ENCODE data around the gene UBQLN4. TPM values are rescaled to one million over a fixed set of nuclear protein-coding genes. Genes with fewer than 3 reads are reported as not detected.

UBQLN4 gene
- total and polyA plus RNA-seq, 2 donors (not counting 3 experiments of a cell fraction or from before 2014, with no cell fraction given), result 50.5 to 50.8 TPM

DNA sequence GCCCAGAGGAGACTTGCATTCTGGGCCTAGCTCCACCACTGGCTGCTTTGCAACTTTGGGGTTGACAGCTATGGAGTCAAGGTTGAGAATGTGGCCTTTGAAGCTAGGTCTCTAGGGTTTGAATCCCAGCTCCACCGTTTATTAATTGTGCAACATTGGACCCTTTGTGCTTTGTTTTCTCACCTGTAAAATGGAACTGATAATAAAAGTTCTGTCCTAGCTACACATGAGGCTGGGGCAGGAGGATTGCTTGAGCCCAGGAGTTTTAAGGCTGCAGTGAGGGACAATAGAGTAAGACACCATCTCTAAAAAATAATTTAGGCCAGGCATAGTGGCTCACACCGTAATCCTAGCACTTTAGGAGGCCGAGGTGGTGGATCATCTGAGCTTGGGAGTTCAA is 45.7 kb upstream of the UBQLN4 start:
- FAIRE-seq (no peak), DNase-seq (ENCODE audit: low read depth, low spot score) (no peak)
- no peak overlapping the region for H3K4me2 ChIP-seq (ENCODE audit: insufficient read depth, low read length)
- TF ChIP-seq GATA2 (IDR thresholded peaks at IDR 0.05; ENCODE audit: insufficient read depth, insufficient read length, low read depth, low read length) (no peak), MYC (IDR thresholded peaks at IDR 0.05; ENCODE audit: low read depth, low read length) (no peak), POLR2A (IDR thresholded peaks at IDR 0.05; ENCODE audit: low read depth, low read length) (no peak), FOS (IDR thresholded peaks at IDR 0.05; ENCODE audit: borderline replicate concordance, insufficient read depth, low read length) (no peak), POLR2AphosphoS5 (IDR thresholded peaks at IDR 0.05; ENCODE audit: insufficient read depth, low read depth, low read length) (no peak), JUN (IDR thresholded peaks at IDR 0.05; ENCODE audit: borderline replicate concordance, insufficient read depth, insufficient read length, low read depth) (no peak), EZH2 (IDR thresholded peaks at IDR 0.05; ENCODE audit: borderline replicate concordance, low read depth, low read length, severe bottlenecking) (no peak)
- TF ChIP-seq, protein P1, sequence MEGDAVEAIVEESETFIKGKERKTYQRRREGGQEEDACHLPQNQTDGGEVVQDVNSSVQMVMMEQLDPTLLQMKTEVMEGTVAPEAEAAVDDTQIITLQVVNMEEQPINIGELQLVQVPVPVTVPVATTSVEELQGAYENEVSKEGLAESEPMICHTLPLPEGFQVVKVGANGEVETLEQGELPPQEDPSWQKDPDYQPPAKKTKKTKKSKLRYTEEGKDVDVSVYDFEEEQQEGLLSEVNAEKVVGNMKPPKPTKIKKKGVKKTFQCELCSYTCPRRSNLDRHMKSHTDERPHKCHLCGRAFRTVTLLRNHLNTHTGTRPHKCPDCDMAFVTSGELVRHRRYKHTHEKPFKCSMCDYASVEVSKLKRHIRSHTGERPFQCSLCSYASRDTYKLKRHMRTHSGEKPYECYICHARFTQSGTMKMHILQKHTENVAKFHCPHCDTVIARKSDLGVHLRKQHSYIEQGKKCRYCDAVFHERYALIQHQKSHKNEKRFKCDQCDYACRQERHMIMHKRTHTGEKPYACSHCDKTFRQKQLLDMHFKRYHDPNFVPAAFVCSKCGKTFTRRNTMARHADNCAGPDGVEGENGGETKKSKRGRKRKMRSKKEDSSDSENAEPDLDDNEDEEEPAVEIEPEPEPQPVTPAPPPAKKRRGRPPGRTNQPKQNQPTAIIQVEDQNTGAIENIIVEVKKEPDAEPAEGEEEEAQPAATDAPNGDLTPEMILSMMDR (IDR thresholded peaks at IDR 0.05; ENCODE audit: extremely low read depth in 1 of 2, insufficient read depth in 1 of 2, low read depth in 1 of 2, low read length in 2 of 2), result no peak
- TF ChIP-seq, protein P2, sequence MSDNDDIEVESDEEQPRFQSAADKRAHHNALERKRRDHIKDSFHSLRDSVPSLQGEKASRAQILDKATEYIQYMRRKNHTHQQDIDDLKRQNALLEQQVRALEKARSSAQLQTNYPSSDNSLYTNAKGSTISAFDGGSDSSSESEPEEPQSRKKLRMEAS (IDR thresholded peaks at IDR 0.05; ENCODE audit: insufficient read depth, insufficient read length), result no peak
- H3K9ac ChIP-seq (replicated peaks; ENCODE audit: extremely low read depth, insufficient read depth, low read length), result no peak overlapping the region
- no peak overlapping the region for H2AFZ ChIP-seq (ENCODE audit: low read depth, low read length)
- H3K27ac ChIP-seq (ENCODE audit: insufficient read depth, low read depth, low read length), result no peak overlapping the region
- H3K27me3 ChIP-seq (ENCODE audit: control insufficient read depth in 2 of 2, insufficient read depth in 2 of 2, low read length in 2 of 2), result no peaks in the 10 kb centered on the region
- no TSS peak for BruUV-seq (replicated peaks)
- intact Hi-C loops (cut with micrococcal nuclease), result no loop called here
- POLR2A ChIA-PET, result interaction anchor here (0.6 to 3.4 kb wide), 3 partner anchors 16 to 234 kb away, joined by 5 to 14 read pairs (median 6); partner anchors contain the start of gene LMNA
- no peaks in the 10 kb centered on the region for H3K9me3 ChIP-seq (replicated peaks; ENCODE audit: control insufficient read depth, insufficient read depth, low read length)
- dilution Hi-C loops (cut with MboI; ENCODE audit: extremely low pct_ligation_motif_present, low sequenced_read_pairs), result no loop called here
- H3K4me1 ChIP-seq (ENCODE audit: control insufficient read depth, extremely low read depth, insufficient read depth, low read length), result peaks cover 61% of the 10 kb centered on the region
- CTCF ChIA-PET, result interaction anchor here (1.1 to 21.0 kb wide), 5 partner anchors 8 to 126 kb away, joined by 3 to 627 read pairs (median 6); partner anchors contain the start of gene LMNA
- H3K9me1 ChIP-seq (replicated peaks; ENCODE audit: control insufficient read depth, extremely low read depth, insufficient read depth, low read length), result no peaks in the 10 kb centered on the region
- H3K36me3 ChIP-seq (ENCODE audit: control insufficient read depth in 2 of 2, extremely low read depth in 1 of 2, insufficient read depth in 2 of 2, low read length in 2 of 2), result no peaks in the 10 kb centered on the region
- H3K4me3 ChIP-seq (replicated peaks in 1 of 3; ENCODE audit: insufficient read depth in 1 of 3, low read depth in 1 of 3, low read length in 3 of 3), result no peak overlapping the region
- H3K79me2 ChIP-seq (ENCODE audit: control insufficient read depth, insufficient read depth, low read length), result no peaks in the 10 kb centered on the region
- no peaks in the 10 kb centered on the region for H4K20me1 ChIP-seq (replicated peaks; ENCODE audit: control insufficient read depth, extremely low read depth, insufficient read depth, low read length)

Measured in endothelial cell of umbilical vein (primary cell).